Transverse colon (tissue), 4 donors: ENCODE data around the gene EHHADH.

Source experiments
- CTCF ChIP-seq, 5 experiments: fragments of 200-600 bp in 3 of 5; fragments of 450-650 bp in 2 of 5; sonication (generic) in 3 of 5; IDR thresholded peaks; 1 replicate in 2 of 5; 2 replicates in 3 of 5; pipeline ENCODE4 v1.5.1; 2016 to 2017; ENCODE audit warnings: antibody characterized with exemption in 5 of 5, inconsistent platforms in 3 of 5, mild to moderate bottlenecking in 2 of 5, moderate library complexity in 1 of 5
- EP300 ChIP-seq: sonication (generic); formaldehyde crosslinking; IDR thresholded peaks from one replicate; pipeline ENCODE4 v1.6.1; 2017; ENCODE audit warnings: antibody characterized with exemption, low read depth
- POLR2A ChIP-seq: fragments of 450-650 bp; IDR thresholded peaks from one replicate; pipeline ENCODE4 v1.6.1; 2016; ENCODE audit warnings: antibody characterized with exemption, mild to moderate bottlenecking, moderate library complexity
- POLR2AphosphoS5 ChIP-seq, 3 donors: sonication (generic); formaldehyde crosslinking; IDR thresholded peaks; one replicate each; pipeline ENCODE4 v1.6.1; 2016; ENCODE audit warnings: antibody characterized with exemption in 3 of 3

GRCh38 chr3:185207481-185207880, 46.4 kb downstream of the EHHADH start:
- TF ChIP-seq CTCF (IDR thresholded peaks at IDR 0.05) (no peak), POLR2A (no peak), POLR2AphosphoS5 (IDR thresholded peaks at IDR 0.05) (no peak), EP300 (no peak)
